NCI-H526 treated with DMSO at 0.1 percent for 48 hours (cell line): ENCODE data around the gene CCR2.

Source experiments
- DNase-seq: peaks from one replicate; lab custom pipeline; 2025; lab: John Stamatoyannopoulos, UW

The CCR2 gene

DNA sequence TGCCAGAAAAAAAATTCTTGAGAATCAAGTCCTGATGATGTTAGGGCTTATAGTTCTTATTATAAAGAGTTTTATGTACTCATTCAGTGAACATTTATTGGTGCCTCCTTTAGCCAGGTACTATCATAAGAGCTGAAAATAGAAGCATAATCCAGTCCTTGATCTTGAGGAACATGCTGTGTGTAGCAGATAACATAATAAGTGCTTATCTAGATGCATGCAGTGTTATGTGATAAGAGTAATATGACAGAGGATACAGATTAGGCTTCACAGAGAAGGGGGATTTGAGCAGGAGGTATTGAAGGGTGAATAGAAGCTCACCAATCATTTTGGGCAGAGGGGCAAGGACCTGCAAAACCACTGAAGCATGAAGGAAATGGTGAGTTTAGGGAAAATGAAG is 1.1 kb downstream of the CCR2 start:
- DNase-seq, result no peak

DNA sequence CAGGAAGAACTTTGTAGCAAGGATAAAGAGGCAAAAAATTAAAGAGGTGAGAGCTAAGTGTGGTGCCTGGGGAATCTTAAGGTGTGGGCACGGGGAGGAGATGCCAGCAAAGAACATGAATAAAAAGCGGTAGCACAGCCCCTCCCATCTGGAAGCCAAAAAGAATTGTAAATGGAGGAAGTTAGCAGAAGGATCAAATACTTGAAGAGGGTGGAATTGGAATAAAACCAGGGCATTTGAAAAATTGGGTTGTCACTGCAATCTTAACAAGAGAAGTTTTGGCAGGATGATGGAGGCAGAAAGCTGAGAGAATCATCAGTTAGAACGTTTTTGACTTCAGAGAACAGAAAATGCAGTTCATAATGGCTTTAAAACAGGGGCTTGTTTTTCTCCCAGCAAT is 2.4 kb downstream of the CCR2 start:
- DNase-seq, result no peak

DNA sequence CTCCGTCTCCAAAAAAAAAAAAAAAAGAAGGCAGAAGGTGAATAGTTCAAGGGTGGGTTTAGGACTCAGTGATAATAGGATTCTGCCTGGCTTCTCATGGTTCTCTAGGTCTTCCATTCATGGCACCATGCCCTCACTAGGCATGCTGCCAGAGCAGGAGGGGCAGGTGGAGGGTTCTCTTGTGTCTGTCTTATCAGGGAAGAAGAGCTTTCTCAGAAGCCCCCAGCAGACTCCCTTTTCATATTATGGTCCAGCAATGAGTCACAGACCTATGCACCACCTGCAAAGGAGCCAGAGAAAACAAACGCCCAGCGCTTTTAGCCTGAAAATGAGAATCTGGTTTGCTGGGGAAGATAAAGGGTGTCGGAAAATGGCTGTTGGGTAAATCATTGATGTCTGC is 3.0 kb downstream of the CCR2 start:
- no peak for DNase-seq

DNA sequence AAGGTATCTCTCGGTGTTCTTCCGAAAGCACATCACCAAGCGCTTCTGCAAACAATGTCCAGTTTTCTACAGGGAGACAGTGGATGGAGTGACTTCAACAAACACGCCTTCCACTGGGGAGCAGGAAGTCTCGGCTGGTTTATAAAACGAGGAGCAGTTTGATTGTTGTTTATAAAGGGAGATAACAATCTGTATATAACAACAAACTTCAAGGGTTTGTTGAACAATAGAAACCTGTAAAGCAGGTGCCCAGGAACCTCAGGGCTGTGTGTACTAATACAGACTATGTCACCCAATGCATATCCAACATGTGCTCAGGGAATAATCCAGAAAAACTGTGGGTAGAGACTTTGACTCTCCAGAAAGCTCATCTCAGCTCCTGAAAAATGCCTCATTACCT is 4.6 kb downstream of the CCR2 start:
- DNase-seq, result no peak

DNA sequence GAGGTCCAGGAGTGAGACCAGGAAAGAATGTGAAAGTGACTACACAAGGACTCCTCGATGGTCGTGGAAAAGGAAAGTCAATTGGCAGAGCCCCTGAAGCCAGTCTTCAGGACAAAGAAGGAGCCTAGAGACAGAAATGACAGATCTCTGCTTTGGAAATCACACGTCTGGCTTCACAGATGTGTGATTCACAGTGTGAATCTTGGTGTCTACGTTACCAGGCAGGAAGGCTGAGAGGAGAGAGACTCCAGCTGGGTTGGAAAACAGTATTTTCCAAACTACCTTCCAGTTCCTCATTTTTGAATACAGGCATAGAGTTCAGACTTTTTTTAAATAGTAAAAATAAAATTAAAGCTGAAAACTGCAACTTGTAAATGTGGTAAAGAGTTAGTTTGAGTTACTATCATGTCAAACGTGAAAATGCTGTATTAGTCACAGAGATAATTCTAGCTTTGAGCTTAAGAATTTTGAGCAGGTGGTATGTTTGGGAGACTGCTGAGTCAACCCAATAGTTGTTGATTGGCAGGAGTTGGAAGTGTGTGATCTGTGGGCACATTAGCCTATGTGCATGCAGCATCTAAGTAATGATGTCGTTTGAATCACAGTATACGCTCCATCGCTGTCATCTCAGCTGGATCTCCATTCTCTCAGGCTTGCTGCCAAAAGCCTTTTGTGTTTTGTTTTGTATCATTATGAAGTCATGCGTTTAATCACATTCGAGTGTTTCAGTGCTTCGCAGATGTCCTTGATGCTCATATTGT is 6.0 kb downstream of the CCR2 start:
- DNase-seq, result no peak

DNA sequence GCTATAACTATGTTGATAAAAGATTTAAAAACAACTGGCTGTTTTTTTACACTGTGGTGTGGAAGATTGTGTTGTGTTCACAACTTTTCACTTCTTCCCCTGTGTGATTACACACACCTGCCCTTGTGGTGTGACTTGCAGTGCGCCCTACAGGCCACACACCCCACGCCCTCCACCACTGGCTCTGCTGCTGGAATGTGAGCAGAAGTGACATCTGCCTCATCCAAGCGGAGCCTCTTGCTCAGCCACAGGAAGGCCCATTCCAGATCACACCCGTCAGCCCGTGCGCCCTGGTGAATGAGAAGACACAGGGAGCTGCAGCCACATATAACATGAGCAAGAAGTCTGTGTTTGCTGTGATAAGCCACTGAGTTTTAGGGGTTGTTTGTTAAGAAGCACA is 7.0 kb downstream of the CCR2 start:
- DNase-seq, result no peak

DNA sequence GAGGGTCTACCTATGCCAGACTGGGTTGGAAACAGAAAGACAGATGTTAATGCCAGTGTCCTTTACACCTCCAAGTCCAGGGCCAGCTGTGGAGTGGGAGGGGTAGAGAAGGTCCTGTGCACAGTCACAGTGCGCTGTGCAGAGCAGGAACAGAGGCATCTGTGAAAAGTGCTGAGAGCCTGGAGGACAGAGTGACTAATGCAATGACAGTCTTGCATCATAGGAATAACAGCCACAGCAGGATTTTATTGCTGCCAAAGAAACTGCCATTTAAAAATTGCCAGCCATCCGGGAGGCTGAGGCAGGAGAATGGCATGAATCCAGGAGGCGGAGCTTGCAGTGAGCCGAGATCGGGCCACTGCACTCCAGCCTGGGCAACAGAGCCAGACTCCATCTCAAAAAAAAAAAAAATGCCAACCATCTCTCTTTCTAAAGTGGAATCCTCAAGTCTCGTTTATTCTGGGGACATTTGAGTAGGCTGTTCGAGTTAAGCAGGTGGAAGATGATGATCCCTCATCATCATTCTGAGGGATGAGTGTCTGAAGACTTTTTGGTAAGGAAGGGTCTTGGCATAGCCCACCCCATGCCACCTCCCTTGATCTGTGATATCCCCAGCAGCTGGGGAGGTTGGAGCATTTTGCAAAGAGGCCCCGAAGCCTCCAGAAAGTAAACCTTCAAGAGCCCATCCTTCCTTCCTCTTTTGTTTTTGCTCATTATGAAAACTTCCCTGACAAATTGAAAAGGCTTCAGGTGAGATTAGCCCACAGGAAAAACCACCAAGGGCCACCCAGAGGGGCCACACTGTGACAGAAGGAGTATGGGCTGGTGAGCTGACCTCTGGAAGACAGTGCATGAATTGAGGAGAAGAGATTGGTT is 7.7 kb downstream of the CCR2 start:
- no peak for DNase-seq

DNA sequence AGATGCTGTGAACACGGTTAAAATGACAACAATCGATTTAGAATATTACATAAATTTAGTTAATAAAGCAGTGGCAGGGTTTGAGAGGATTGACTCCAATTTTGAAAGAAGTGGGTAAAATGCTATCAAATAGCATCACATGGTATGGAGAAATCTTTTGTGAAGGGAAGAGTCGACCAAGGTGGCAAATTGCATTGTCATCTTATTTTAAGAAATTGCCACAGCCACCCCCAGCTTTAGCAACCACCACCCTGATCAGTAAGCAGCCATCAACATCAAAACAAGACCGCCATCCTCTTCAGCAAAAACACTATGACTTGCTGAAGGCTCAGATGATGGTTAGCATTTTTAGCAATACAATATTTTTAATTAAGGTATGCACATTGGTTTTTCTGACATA is 11.1 kb downstream of the CCR2 start:
- no peak for DNase-seq

DNA sequence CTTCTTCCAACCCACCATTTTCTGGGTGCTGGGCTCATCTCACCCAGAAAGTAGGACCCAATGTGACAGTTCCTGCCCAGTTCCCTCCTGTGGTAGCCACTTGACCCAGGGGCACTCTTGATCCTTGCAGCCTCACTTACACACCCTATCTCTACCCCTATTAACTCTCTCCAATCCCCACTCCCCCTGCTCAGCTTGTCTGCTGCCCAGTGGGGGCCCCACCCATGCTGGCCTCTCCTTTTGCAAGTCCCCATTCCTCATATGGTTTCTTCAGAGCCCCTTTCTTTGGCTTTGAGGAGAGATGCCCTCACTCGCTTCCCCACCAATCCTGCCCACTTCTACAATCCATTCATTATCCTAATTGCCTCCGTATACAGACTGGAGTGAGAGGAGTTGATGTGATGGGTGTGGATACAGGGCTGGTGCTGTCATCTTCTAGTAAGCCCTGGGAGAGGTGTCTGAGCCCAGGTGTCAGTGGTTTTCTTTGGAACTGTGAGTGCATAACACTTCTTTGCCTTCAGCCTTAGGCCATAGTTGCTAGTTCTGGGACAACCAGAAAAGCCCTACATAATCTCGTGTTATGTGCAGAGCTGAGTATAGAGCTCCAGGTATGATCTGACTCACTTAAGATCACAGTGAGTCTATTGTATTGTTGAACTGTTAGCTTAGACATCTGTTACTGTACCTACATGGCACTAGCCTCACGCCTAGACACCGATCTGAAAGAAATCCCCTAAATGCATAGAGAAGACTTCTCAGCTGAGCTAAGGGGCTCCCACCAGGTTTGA is 12.0 kb downstream of the CCR2 start:
- no peak for DNase-seq

DNA sequence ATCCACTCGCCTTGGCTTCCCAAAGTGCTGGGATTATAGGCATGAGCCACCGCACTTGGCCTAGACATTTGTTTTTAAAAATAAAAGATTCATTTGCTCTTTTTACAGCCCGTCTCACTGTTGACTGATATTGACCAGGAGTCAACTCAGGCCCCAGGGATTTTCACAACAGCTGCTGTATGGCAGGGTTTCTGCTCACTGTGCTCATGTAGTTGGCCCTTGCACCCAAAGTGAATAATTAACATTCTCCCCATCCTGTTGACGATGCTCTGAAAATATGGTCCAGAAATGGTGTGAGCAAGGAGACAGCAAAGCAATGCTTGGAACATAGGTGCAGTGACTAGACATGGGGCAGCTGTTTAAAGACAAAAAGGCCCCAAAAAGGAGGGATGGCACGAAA is 13.9 kb downstream of the CCR2 start:
- DNase-seq, result no peak

DNA sequence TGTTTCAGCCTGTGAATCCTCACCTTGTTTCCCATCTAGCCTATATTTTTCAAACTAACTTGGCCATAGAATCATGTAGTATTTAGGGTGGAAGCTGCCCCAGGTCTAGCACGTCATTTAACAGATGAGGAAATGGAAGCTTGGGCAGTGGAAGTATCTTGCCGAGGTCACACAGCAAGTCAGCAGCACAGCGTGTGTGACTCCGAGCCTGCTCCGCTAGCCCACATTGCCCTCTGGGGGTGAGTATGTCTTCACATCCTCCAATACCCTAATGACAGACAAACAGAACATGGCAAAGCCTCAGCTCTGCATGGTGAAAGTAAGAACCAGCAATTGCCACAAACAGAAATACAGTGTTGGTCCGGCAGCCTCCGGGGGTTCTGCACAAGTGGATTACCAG is 14.7 kb downstream of the CCR2 start:
- DNase-seq, result no peak

DNA sequence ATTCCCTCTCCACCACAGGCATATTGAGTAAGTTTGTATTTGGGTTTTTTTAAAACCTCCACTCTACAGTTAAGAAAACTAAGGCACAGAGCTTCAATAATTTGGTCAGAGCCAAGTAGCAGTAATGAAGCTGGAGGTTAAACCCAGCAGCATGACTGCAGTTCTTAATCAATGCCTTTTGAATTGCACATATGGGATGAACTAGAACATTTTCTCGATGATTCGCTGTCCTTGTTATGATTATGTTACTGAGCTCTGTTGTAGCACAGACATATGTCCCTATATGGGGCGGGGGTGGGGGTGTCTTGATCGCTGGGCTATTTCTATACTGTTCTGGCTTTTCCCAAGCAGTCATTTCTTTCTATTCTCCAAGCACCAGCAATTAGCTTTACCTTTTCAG is 15.2 kb downstream of the CCR2 start:
- DNase-seq, result no peak

DNA sequence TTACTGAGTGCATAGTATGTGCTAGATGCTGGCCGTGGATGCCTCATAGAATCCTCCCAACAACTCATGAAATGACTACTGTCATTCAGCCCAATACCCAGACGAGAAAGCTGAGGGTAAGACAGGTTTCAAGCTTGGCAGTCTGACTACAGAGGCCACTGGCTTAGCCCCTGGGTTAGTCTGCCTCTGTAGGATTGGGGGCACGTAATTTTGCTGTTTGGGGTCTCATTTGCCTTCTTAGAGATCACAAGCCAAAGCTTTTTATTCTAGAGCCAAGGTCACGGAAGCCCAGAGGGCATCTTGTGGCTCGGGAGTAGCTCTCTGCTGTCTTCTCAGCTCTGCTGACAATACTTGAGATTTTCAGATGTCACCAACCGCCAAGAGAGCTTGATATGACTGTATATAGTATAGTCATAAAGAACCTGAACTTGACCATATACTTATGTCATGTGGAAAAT is 15.8 kb downstream of the CCR2 start:
- no peak for DNase-seq

DNA sequence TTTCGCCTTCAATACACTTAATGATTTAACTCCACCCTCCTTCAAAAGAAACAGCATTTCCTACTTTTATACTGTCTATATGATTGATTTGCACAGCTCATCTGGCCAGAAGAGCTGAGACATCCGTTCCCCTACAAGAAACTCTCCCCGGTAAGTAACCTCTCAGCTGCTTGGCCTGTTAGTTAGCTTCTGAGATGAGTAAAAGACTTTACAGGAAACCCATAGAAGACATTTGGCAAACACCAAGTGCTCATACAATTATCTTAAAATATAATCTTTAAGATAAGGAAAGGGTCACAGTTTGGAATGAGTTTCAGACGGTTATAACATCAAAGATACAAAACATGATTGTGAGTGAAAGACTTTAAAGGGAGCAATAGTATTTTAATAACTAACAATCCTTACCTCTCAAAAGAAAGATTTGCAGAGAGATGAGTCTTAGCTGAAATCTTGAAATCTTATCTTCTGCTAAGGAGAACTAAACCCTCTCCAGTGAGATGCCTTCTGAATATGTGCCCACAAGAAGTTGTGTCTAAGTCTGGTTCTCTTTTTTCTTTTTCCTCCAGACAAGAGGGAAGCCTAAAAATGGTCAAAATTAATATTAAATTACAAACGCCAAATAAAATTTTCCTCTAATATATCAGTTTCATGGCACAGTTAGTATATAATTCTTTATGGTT is 17.1 kb downstream of the CCR2 start, which contains the start of gene CCR5:
TSS of gene CCR5 (plus strand) at position 108 of the 680 bp plus-strand sequence. CDS start 1,957 bp downstream, outside the sequence.
- DNase-seq, result no peak

DNA sequence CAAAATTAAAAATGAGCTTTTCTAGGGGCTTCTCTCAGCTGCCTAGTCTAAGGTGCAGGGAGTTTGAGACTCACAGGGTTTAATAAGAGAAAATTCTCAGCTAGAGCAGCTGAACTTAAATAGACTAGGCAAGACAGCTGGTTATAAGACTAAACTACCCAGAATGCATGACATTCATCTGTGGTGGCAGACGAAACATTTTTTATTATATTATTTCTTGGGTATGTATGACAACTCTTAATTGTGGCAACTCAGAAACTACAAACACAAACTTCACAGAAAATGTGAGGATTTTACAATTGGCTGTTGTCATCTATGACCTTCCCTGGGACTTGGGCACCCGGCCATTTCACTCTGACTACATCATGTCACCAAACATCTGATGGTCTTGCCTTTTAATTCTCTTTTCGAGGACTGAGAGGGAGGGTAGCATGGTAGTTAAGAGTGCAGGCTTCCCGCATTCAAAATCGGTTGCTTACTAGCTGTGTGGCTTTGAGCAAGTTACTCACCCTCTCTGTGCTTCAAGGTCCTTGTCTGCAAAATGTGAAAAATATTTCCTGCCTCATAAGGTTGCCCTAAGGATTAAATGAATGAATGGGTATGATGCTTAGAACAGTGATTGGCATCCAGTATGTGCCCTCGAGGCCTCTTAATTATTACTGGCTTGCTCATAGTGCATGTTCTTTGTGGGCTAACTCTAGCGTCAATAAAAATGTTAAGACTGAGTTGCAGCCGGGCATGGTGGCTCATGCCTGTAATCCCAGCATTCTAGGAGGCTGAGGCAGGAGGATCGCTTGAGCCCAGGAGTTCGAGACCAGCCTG is 17.8 kb downstream of the CCR2 start:
- DNase-seq, result no peak

DNA sequence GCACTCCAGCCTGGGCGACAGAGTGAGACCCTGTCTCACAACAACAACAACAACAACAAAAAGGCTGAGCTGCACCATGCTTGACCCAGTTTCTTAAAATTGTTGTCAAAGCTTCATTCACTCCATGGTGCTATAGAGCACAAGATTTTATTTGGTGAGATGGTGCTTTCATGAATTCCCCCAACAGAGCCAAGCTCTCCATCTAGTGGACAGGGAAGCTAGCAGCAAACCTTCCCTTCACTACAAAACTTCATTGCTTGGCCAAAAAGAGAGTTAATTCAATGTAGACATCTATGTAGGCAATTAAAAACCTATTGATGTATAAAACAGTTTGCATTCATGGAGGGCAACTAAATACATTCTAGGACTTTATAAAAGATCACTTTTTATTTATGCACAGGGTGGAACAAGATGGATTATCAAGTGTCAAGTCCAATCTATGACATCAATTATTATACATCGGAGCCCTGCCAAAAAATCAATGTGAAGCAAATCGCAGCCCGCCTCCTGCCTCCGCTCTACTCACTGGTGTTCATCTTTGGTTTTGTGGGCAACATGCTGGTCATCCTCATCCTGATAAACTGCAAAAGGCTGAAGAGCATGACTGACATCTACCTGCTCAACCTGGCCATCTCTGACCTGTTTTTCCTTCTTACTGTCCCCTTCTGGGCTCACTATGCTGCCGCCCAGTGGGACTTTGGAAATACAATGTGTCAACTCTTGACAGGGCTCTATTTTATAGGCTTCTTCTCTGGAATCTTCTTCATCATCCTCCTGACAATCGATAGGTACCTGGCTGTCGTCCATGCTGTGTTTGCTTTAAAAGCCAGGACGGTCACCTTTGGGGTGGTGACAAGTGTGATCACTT is 18.8 kb downstream of the CCR2 start:
- no peak for DNase-seq

DNA sequence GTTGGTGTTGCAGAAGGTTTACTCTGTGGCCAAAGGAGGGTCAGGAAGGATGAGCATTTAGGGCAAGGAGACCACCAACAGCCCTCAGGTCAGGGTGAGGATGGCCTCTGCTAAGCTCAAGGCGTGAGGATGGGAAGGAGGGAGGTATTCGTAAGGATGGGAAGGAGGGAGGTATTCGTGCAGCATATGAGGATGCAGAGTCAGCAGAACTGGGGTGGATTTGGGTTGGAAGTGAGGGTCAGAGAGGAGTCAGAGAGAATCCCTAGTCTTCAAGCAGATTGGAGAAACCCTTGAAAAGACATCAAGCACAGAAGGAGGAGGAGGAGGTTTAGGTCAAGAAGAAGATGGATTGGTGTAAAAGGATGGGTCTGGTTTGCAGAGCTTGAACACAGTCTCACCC is 20.8 kb downstream of the CCR2 start:
- no peak for DNase-seq

DNA sequence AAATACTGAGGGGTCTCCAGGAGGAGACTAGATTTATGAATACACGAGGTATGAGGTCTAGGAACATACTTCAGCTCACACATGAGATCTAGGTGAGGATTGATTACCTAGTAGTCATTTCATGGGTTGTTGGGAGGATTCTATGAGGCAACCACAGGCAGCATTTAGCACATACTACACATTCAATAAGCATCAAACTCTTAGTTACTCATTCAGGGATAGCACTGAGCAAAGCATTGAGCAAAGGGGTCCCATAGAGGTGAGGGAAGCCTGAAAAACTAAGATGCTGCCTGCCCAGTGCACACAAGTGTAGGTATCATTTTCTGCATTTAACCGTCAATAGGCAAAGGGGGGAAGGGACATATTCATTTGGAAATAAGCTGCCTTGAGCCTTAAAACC is 21.3 kb downstream of the CCR2 start:
- DNase-seq, result no peak

DNA sequence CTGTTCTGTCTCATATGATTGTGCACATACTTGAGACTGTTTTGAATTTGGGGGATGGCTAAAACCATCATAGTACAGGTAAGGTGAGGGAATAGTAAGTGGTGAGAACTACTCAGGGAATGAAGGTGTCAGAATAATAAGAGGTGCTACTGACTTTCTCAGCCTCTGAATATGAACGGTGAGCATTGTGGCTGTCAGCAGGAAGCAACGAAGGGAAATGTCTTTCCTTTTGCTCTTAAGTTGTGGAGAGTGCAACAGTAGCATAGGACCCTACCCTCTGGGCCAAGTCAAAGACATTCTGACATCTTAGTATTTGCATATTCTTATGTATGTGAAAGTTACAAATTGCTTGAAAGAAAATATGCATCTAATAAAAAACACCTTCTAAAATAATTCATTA is 21.9 kb downstream of the CCR2 start:
- DNase-seq, result no peak

DNA sequence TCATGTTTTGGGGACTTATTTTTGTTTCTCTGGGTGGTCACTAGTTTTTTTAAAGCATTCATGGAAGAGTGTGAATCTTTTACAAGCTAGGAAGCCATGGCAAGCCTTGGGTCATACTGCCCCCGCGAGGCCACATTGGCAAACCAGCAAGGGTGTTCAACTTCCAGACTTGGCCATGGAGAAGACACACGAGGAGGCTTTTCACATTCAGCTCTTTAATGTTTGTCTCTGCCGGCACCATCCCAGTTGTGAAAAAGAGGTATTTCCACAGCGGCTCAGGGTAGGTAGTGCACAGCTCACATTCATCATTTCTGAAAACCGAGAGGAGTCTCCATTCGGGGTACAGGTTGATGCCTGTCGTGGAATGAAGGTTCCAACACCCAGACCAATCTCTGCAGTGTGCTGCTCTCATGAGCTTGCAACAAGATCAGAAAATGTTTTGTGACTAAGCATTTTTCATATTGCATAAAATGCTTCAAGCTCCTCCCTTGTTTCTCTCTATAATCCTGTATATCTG is 24.6 kb downstream of the CCR2 start:
- peak; percentile 9 for DNase-seq
